HG03095 (cell line): ENCODE measurements around the gene TMEM81.

Experiments used
- ATAC-seq: cut with Tn5 transposase; IDR thresholded peaks from one replicate; pipeline ENCODE4 v1.9.1; 2021; ENCODE audit warnings: moderate library complexity; ENCODE audit not compliant: unreplicated experiment

TMEM81 gene

GRCh38 chr1:205038132-205038786 lies 46.0 kb downstream of the TMEM81 start:
- ATAC-seq: no peak

DNA sequence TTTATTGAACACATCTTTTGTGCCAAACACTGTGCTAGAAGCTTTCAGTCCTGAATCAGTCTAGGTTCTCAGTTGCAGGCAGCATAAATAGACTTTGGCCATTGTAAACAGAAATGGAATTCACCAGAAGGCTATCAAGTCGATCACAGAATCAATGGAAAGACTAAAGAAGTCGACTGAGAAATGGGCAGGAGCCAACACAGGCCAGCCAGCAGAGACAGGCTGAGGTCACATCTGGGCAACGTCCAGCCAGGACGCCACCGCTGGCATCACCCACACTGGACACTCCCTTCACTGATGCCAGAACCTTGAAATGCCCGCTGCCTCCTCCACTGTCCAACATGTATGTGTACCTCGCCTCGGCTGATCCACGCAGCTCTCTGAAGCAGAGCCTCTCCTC lies 46.7 kb downstream of the TMEM81 start:
- no peak for ATAC-seq
